Ectodermal cell (in vitro differentiated cells): ENCODE measurements around the gene SDK1.

Experiments
- H3K27ac ChIP-seq: 2 replicates; pipeline ENCODE4 v1.7.0; 2013; ENCODE audit warnings: mild to moderate bottlenecking, low read depth, low read length; ENCODE audit not compliant: insufficient read depth, poor library complexity, severe bottlenecking
- H3K27me3 ChIP-seq: 2 replicates; pipeline ENCODE4 v1.7.0; 2013; ENCODE audit warnings: mild to moderate bottlenecking, low read length; ENCODE audit not compliant: insufficient read depth, control insufficient read depth, poor library complexity, severe bottlenecking
- H3K36me3 ChIP-seq: one replicate; pipeline ENCODE4 v1.7.0; 2013; ENCODE audit warnings: low read length; ENCODE audit not compliant: control insufficient read depth, insufficient read depth
- H3K4me1 ChIP-seq: one replicate; pipeline ENCODE4 v1.7.0; 2013; ENCODE audit warnings: low read length; ENCODE audit not compliant: control insufficient read depth, insufficient read depth
- H3K4me3 ChIP-seq: 2 replicates; pipeline ENCODE4 v1.7.0; 2013; ENCODE audit warnings: low read depth, low read length, control low read depth; ENCODE audit not compliant: insufficient read depth
- H3K9me3 ChIP-seq: 2 replicates; pipeline ENCODE4 v1.7.0; 2013; ENCODE audit warnings: mild to moderate bottlenecking, low read length, moderate library complexity; ENCODE audit not compliant: control insufficient read depth
- WGBS, 2 experiments: methylation state at CpG; one replicate each; pipeline ENCODE4 v1.1.7; 2013; ENCODE audit warnings: missing lambda C conversion rate in 2 of 2; 5-methylcytosine and 5-hydroxymethylcytosine counted together

SDK1 gene

GRCh38 chr7:3272691-3273141 lies 28.3 kb upstream of the SDK1 start:
- no peaks in the 10 kb centered on the region for H3K4me1 ChIP-seq
- H3K27ac ChIP-seq: no peak overlapping the region
- H3K4me3 ChIP-seq: no peak overlapping the region
- no peaks in the 10 kb centered on the region for H3K27me3 ChIP-seq
- WGBS, 2 experiments: 89 to 96% methylated on average over 2 of the region's 2 CpGs
- H3K9me3 ChIP-seq: no peaks in the 10 kb centered on the region
- H3K36me3 ChIP-seq: no peaks in the 10 kb centered on the region

DNA sequence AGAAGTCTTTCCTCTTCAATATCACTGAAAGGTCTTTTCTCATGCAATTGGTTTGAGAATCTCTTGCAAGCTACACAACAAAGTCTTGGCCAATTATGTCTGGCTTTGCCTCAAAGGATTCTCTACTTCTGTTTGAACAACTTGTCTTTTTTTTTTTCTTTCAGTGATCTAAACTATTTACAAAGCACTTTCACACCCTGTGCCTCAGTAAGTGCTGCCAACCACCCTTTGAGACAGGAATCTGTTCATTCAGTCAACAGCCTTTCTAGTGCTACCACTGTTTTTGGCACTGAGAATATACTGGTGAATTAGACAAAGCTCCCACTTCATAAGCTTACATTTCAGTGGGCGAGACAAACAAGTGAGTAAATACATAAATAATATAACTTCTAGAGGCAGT lies 26.9 kb upstream of the SDK1 start:
- H3K27ac ChIP-seq: no peak overlapping the region
- no peaks in the 10 kb centered on the region for H3K9me3 ChIP-seq
- no peaks in the 10 kb centered on the region for H3K4me1 ChIP-seq
- 100% methylated on average over 1 of the region's 1 CpG; no CpG with 5 or more reads in 1 of the 2 experiments for WGBS, 2 experiments
- H3K4me3 ChIP-seq: no peak overlapping the region
- no peaks in the 10 kb centered on the region for H3K36me3 ChIP-seq
- H3K27me3 ChIP-seq: no peaks in the 10 kb centered on the region

DNA sequence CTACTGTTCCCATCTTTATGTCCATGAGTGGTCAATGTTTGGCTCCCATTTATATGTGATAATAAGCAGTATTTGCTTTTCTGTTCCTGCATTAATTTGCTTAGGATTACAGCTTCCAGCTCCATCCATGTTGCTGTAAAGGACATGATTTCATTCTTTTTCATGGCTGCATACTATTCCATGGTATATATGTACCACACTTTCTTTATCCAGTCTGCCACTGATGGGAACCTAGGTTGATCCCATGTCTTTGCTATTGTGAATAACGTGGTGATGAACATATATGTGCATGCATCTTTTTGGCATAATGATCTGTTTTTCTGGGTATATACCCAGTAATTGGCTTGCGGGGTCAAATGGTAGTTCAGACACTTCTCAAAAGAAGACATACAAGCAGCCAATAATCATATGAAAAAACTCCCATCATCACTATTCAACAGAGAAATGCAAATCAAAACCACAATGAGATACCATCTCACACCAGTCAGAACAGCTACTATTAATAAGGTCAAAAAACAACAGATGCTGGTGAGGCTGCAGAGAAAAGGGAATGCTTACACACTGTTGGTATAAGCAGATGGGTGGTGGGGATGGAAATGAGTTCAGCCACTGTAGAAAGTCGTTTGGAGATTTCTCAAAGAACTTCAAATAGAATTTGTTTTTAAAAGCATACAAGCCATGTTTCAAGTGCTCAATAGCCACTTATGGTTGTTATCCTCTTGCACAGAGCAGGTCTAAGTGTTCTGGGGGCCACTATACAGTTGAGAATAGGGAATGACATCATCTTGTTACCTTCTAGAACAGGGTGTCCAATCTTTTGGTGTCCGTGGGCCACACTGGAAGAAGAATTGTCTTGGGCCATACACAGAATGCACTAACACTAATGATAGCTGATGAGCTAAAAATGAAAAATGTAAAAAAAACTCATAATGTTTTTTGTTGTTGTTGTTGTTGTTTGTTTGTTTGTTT lies 23.2 kb upstream of the SDK1 start:
- Histone ChIP-seq H3K4me3 (no peak overlapping the region), H3K27me3 (no peaks in the 10 kb centered on the region), H3K9me3 (no peaks in the 10 kb centered on the region), H3K4me1 (no peaks in the 10 kb centered on the region), H3K27ac (no peak overlapping the region), H3K36me3 (no peaks in the 10 kb centered on the region)
- 85 to 93% methylated on average over 4 of the region's 4 CpGs for WGBS, 2 experiments

GRCh38 chr7:3279147-3279818 lies 21.8 kb upstream of the SDK1 start:
- 80 to 90% methylated on average over 3 of the region's 3 CpGs for WGBS, 2 experiments
- Histone ChIP-seq H3K4me3 (no peak overlapping the region), H3K27ac (no peak overlapping the region), H3K36me3 (no peaks in the 10 kb centered on the region), H3K9me3 (no peaks in the 10 kb centered on the region), H3K4me1 (no peaks in the 10 kb centered on the region), H3K27me3 (no peaks in the 10 kb centered on the region)

DNA sequence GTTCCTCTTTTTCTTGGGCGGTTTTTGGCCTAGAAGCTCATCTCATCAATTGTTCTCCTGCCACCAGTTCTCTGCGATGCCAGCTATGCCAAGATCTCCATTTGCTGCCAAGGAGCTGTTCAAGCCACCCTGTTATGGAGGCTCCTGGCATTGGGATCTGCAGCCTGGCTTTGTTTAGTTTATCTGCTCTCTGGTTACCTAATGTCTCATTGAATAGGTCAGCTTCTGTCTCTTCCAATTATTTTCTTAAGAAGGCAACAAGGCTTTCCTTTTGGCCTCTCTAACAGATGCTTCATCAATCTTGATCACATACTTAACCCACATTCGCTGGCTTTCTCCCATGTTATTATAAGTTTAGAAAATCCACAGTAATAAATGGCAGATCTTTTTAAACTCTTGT lies 20.6 kb upstream of the SDK1 start:
- Histone ChIP-seq H3K4me3 (no peak overlapping the region), H3K9me3 (no peaks in the 10 kb centered on the region), H3K36me3 (no peaks in the 10 kb centered on the region), H3K27ac (no peak overlapping the region), H3K27me3 (no peaks in the 10 kb centered on the region), H3K4me1 (no peaks in the 10 kb centered on the region)
- 94 to 98% methylated on average over 2 to 3 of the region's 3 CpGs for WGBS, 2 experiments

DNA sequence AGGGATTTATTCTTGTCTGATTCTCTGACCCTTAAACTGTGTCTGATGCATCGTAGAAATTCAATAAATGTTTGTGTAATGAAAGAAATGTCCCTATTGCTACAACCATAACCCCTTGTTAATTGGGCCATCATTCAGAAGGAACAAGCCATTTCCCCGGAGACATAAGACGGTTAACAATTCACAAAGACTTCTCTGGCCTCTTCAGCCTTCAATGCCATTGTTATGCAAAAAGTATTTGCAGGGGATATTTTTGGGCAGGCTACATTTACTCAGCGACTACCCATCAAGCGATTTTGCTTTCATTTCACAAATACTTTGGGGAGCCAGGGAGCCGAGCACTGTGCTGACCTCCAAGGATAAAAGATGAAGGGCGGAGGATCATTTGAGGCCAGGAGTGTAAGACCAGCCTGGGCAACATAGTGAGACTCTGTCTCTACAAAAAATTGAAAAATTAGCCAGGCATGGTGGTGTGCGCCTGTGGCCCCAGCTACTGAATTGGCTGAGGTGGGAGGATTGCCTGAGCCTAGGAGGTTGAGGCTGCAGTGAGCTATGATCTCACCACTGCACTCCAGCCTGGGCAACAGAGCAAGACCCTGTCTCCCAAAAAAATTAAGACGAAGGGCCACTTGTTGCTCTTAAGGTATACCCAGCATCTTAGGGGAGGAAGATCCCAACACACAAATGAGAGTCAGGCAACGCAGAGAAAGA lies 20.0 kb upstream of the SDK1 start:
- Histone ChIP-seq H3K4me1 (no peaks in the 10 kb centered on the region), H3K27me3 (no peaks in the 10 kb centered on the region), H3K27ac (no peak overlapping the region), H3K36me3 (no peaks in the 10 kb centered on the region), H3K9me3 (no peaks in the 10 kb centered on the region), H3K4me3 (no peak overlapping the region)
- 68 to 73% methylated on average over 9 to 10 of the region's 10 CpGs for WGBS, 2 experiments

DNA sequence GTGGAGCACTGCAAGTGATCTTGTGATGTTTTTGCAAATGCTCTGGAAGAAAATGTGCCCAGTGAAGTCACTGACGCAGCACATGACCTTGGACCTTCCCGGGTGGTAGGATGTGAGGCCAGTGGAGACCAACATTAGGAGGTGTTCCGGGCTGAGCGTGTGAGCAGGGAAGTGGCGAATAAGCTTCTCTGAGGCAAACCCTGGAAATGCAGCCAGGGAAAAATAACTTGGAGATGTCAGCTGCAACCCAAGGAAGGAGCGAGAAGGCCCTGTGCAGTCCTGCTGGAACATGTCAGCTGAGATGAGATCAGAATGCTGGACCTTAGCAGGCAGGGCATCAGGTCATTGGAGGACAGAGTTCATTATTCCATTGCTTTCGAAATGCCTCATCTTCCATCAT lies 18.6 kb upstream of the SDK1 start:
- no peaks in the 10 kb centered on the region for H3K9me3 ChIP-seq
- H3K27me3 ChIP-seq: no peaks in the 10 kb centered on the region
- H3K4me3 ChIP-seq: no peak overlapping the region
- H3K4me1 ChIP-seq: no peaks in the 10 kb centered on the region
- no peaks in the 10 kb centered on the region for H3K36me3 ChIP-seq
- no peak overlapping the region for H3K27ac ChIP-seq
- 91 to 93% methylated on average over 7 of the region's 7 CpGs for WGBS, 2 experiments

DNA sequence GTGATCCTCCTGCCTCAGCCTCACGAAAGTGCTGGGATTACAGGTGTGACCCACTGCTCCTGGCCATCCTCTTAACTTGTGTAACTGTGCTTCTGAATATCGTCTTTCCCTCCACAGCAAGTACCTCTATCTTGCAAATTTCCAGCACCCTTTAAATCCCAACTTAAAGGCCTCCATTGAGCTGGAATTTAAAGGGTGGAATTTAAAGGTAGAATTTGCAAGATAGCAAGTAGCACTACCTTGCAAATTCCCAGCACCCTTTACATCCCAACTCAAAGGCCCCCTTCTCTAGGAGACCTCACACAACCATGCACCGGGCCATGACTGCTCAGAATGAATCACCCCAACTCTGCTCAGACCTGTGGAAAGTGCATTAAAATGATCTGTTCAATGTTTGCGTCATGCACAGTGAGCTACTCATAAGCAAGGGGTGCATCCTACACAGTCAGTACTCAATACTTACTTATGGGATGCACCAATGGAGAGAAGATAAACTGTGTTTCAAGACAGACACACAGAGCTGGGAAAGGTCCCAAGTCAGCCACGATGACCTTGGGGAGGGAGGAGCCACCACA lies 17.8 kb upstream of the SDK1 start:
- H3K4me3 ChIP-seq: no peak overlapping the region
- no peaks in the 10 kb centered on the region for H3K27me3 ChIP-seq
- WGBS, 2 experiments: 66 to 71% methylated on average over 5 of the region's 5 CpGs
- H3K9me3 ChIP-seq: no peaks in the 10 kb centered on the region
- H3K27ac ChIP-seq: no peak overlapping the region
- H3K36me3 ChIP-seq: no peaks in the 10 kb centered on the region
- no peaks in the 10 kb centered on the region for H3K4me1 ChIP-seq

DNA sequence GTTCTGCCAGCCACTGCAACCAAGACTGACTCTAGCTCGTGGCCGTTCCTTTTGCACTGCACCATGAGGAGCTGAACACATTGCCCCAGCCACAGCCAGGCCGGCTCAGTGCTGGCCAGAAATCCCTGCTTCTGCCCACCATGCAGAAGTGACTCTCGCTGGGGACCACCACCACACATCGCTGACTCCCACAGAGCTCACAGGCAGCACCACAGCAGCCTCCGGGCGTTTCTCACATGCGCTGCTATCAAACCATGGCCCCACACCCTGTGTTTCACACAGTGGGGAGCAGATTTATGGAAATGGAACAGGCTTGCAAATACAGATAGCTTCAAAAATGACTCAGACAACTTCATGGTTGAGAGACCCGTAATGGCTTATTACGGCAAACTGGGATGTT lies 15.4 kb upstream of the SDK1 start:
- no peaks in the 10 kb centered on the region for H3K9me3 ChIP-seq
- H3K4me3 ChIP-seq: no peak overlapping the region
- H3K4me1 ChIP-seq: no peaks in the 10 kb centered on the region
- no peaks in the 10 kb centered on the region for H3K27me3 ChIP-seq
- H3K36me3 ChIP-seq: no peaks in the 10 kb centered on the region
- 90 to 92% methylated on average over 10 of the region's 10 CpGs for whole genome bisulfite sequencing, 2 experiments
- no peak overlapping the region for H3K27ac ChIP-seq
